ENCODE measurements around the gene APOBEC3C. TPM values are rescaled to one million over a fixed set of nuclear protein-coding genes. Genes with fewer than 3 reads are reported as not detected.
A peak's percentile ranks its signal among the peaks of the same experiment; 100 is the strongest.
"Not testable (repeated sequence)": the region's sequence is repeated elsewhere in the genome, so short reads cannot be mapped to it uniquely, and the experiment has no call there.

Gene APOBEC3C
- polyA plus RNA-seq, 3 donors: 19.7 to 86.3 (median 69.4) TPM

- Histone ChIP-seq H4K20me1 (ENCODE audit: insufficient read depth, low read length) (no peaks in the 10 kb centered on the region), H3K4me3 (replicated peaks in 1 of 3; ENCODE audit: low read depth in 2 of 3, low read length in 3 of 3) (no peak overlapping the region), H3K79me2 (ENCODE audit: insufficient read depth, low read length) (no peaks in the 10 kb centered on the region), H3K36me3 (replicated peaks in 1 of 2; ENCODE audit: control insufficient read depth in 1 of 2, insufficient read depth in 2 of 2, low read length in 2 of 2) (no peaks in the 10 kb centered on the region), H3K27ac (ENCODE audit: low read depth in 1 of 2, low read length in 2 of 2) (no peak overlapping the region), H3K4me1 (ENCODE audit: control insufficient read depth in 1 of 2, insufficient read depth in 2 of 2, low read length in 2 of 2) (peaks cover 8 to 10% of the 10 kb centered on the region in 2 donors), H2AFZ (ENCODE audit: insufficient read depth, low read depth, low read length, poor library complexity, severe bottlenecking) (no peak overlapping the region), H3K27me3 (ENCODE audit: control insufficient read depth in 2 of 2, insufficient read depth in 2 of 2, low read length in 2 of 2) (no peaks in the 10 kb centered on the region), H3K9me3 (replicated peaks in 1 of 2; ENCODE audit: control insufficient read depth in 1 of 2, insufficient read depth in 1 of 2, low read length in 2 of 2) (peaks cover 0 to under 1% of the 10 kb centered on the region in 2 donors), H3K4me2 (replicated peaks; ENCODE audit: extremely low read depth, low read length, poor library complexity, severe bottlenecking) (no peak overlapping the region), H3K9ac (ENCODE audit: insufficient read depth, low read length, poor library complexity, severe bottlenecking) (no peak overlapping the region)
- Mint-ChIP-seq H3K4me1 (peaks cover 14% of the 10 kb centered on the region), H3K36me3 (no peaks in the 10 kb centered on the region), H3K9me3 (peaks cover 0 to 8% (median 3%) of the 10 kb centered on the region in 7 donors), H3K27ac (peak overlapping the region in 4 of 7 donors; percentile 13 to 79 (median 43)), H3K27me3 (ENCODE audit: low read depth in 3 of 3) (peaks cover 13 to 20% (median 14%) of the 10 kb centered on the region in 3 donors), H3K4me3 (no peak overlapping the region)
- 20% methylated on average over 7 of the region's 7 CpGs for WGBS (ENCODE audit: insufficient coverage)
- DNase-seq: peak; percentile 82 to 86 (median 86)
- peak; percentile 70 for TF ChIP-seq CTCF (IDR thresholded peaks at IDR 0.05)
- intact Hi-C loops (cut with micrococcal nuclease): loop anchor here (1.0 to 10.0 kb wide), 5 partner anchors 76 to 134 kb away; partner anchors contain the start of gene CBX6 (in 1 of the 2)
Observed at GRCh38 chr22:39003165-39003638, 10.9 kb upstream of the APOBEC3C start.

GRCh38 chr22:39007177-39007576, 6.9 kb upstream of the APOBEC3C start:
- peaks cover 0 to 3% (median 0%) of the 10 kb centered on the region in 7 donors for H3K9me3 Mint-ChIP-seq
- no peaks in the 10 kb centered on the region for H3K79me2 ChIP-seq (ENCODE audit: insufficient read depth, low read length)

GRCh38 chr22:39008271-39008850, 5.7 kb upstream of the APOBEC3C start:
- WGBS (ENCODE audit: insufficient coverage): 50% methylated on average over 2 of the region's 8 CpGs
- intact Hi-C loops (cut with micrococcal nuclease): loop anchor here in 1 of 2 donors (10.0 kb wide), 2 partner anchors 116 to 134 kb away; partner anchors contain the start of gene CBX6
- DNase-seq: not testable (repeated sequence)

More at GRCh38 chr22:39007177-39007576, 6.9 kb upstream of the APOBEC3C start:
- H3K4me1 Mint-ChIP-seq: peaks cover 16% of the 10 kb centered on the region
- H3K9me3 ChIP-seq (replicated peaks in 1 of 2; ENCODE audit: control insufficient read depth in 1 of 2, insufficient read depth in 1 of 2, low read length in 2 of 2): no peaks in the 10 kb centered on the region
- no peak overlapping the region for H3K4me2 ChIP-seq (replicated peaks; ENCODE audit: extremely low read depth, low read length, poor library complexity, severe bottlenecking)
- no peak overlapping the region for H3K4me3 Mint-ChIP-seq
- no peaks in the 10 kb centered on the region for H3K36me3 ChIP-seq (replicated peaks in 1 of 2; ENCODE audit: control insufficient read depth in 1 of 2, insufficient read depth in 2 of 2, low read length in 2 of 2)
- no peak overlapping the region for H3K4me3 ChIP-seq (replicated peaks in 1 of 3; ENCODE audit: low read depth in 2 of 3, low read length in 3 of 3)
- no peak overlapping the region for H3K9ac ChIP-seq (ENCODE audit: insufficient read depth, low read length, poor library complexity, severe bottlenecking)
- peaks cover 10 to 13% of the 10 kb centered on the region in 2 donors for H3K4me1 ChIP-seq (ENCODE audit: control insufficient read depth in 1 of 2, insufficient read depth in 2 of 2, low read length in 2 of 2)
- no peak for DNase-seq
- H3K27ac ChIP-seq (ENCODE audit: low read depth in 1 of 2, low read length in 2 of 2): no peak overlapping the region
- no peaks in the 10 kb centered on the region for H3K36me3 Mint-ChIP-seq
- no peak overlapping the region for H2AFZ ChIP-seq (ENCODE audit: insufficient read depth, low read depth, low read length, poor library complexity, severe bottlenecking)
- H3K27me3 ChIP-seq (ENCODE audit: control insufficient read depth in 2 of 2, insufficient read depth in 2 of 2, low read length in 2 of 2): no peaks in the 10 kb centered on the region
- no peak for TF ChIP-seq CTCF (IDR thresholded peaks at IDR 0.05)
- no CpG with 5 or more reads among the region's 5 CpGs for WGBS (ENCODE audit: insufficient coverage)
- intact Hi-C loops (cut with micrococcal nuclease): loop anchor here in 1 of 2 donors (10.0 kb wide), 2 partner anchors 118 to 132 kb away; partner anchors contain the start of gene CBX6
- peaks cover 1 to 8% (median 3%) of the 10 kb centered on the region in 3 donors for H3K27me3 Mint-ChIP-seq (ENCODE audit: low read depth in 3 of 3)
- H3K27ac Mint-ChIP-seq: no peak overlapping the region
- H4K20me1 ChIP-seq (ENCODE audit: insufficient read depth, low read length): no peaks in the 10 kb centered on the region

More at GRCh38 chr22:39008271-39008850, 5.7 kb upstream of the APOBEC3C start:
- not testable (repeated sequence) for H3K4me1 ChIP-seq (ENCODE audit: control insufficient read depth in 1 of 2, insufficient read depth in 2 of 2, low read length in 2 of 2); H3K27me3 Mint-ChIP-seq (ENCODE audit: low read depth in 3 of 3); H3K9ac ChIP-seq (ENCODE audit: insufficient read depth, low read length, poor library complexity, severe bottlenecking); H3K36me3 Mint-ChIP-seq; H3K79me2 ChIP-seq (ENCODE audit: insufficient read depth, low read length); H3K9me3 ChIP-seq (replicated peaks in 1 of 2; ENCODE audit: control insufficient read depth in 1 of 2, insufficient read depth in 1 of 2, low read length in 2 of 2); H4K20me1 ChIP-seq (ENCODE audit: insufficient read depth, low read length); H3K4me3 ChIP-seq (replicated peaks in 1 of 3; ENCODE audit: low read depth in 2 of 3, low read length in 3 of 3); H3K4me1 Mint-ChIP-seq; H3K36me3 ChIP-seq (replicated peaks in 1 of 2; ENCODE audit: control insufficient read depth in 1 of 2, insufficient read depth in 2 of 2, low read length in 2 of 2); H3K27me3 ChIP-seq (ENCODE audit: control insufficient read depth in 2 of 2, insufficient read depth in 2 of 2, low read length in 2 of 2); H3K4me3 Mint-ChIP-seq; H3K27ac ChIP-seq (ENCODE audit: low read depth in 1 of 2, low read length in 2 of 2); H3K9me3 Mint-ChIP-seq; H3K4me2 ChIP-seq (replicated peaks; ENCODE audit: extremely low read depth, low read length, poor library complexity, severe bottlenecking); H2AFZ ChIP-seq (ENCODE audit: insufficient read depth, low read depth, low read length, poor library complexity, severe bottlenecking)
- peak overlapping the region in 1 of 7 donors; percentile 61 for H3K27ac Mint-ChIP-seq

All from CD14-positive monocyte (primary cell).